ENCODE data around the gene GALT. TPM values are rescaled to one million over a fixed set of nuclear protein-coding genes. Genes with fewer than 3 reads are reported as not detected.

GALT gene
- total and polyA plus RNA-seq, 2 of the 13 experiments (the other 11 are each of a cell fraction or from before 2014, with no cell fraction given) = 40.4 to 46.3 TPM

GRCh38 chr9:34688329-34689115, 42.0 kb downstream of the GALT start (continued):
- TF ChIP-seq IRF2 (CRISPR knock-in tag; IDR thresholded peaks at IDR 0.05) (peak; percentile 57; the same call in 1 of the 2 replicates), ZNF556 (CRISPR knock-in tag; IDR thresholded peaks at IDR 0.05; ENCODE audit: borderline replicate concordance) (peak; percentile 67; the same call in 1 of the 2 replicates), HMG20A (CRISPR knock-in tag; IDR thresholded peaks at IDR 0.05; ENCODE audit: borderline replicate concordance) (peak; percentile 36; the same call in 1 of the 2 replicates), PHF8 (CRISPR knock-in tag; IDR thresholded peaks at IDR 0.05) (peak; percentile 26; the same call in 1 of the 2 replicates), ZNF790 (CRISPR knock-in tag; IDR thresholded peaks at IDR 0.05; ENCODE audit: borderline replicate concordance) (no peak), RORA (CRISPR knock-in tag; IDR thresholded peaks at IDR 0.05) (no peak), ZNF337 (CRISPR knock-in tag; IDR thresholded peaks at IDR 0.05; ENCODE audit: borderline replicate concordance, low read depth) (no peak), ZNF460 (CRISPR knock-in tag; IDR thresholded peaks at IDR 0.05; ENCODE audit: borderline replicate concordance) (no peak), RFX1 (IDR thresholded peaks at IDR 0.05) (no peak), ZGPAT (CRISPR knock-in tag; IDR thresholded peaks at IDR 0.05) (peak; percentile 57), ZNF720 (CRISPR knock-in tag; IDR thresholded peaks at IDR 0.05) (no peak), EHMT2 (IDR thresholded peaks at IDR 0.05; ENCODE audit: borderline replicate concordance, low read depth, low read length) (no peak), SAP130 (CRISPR knock-in tag; IDR thresholded peaks at IDR 0.05; ENCODE audit: low read depth) (peak; percentile 45; the same call in 1 of the 2 replicates), SOX5 (CRISPR knock-in tag; IDR thresholded peaks at IDR 0.05; ENCODE audit: borderline replicate concordance) (peak; percentile 52), USF2 (IDR thresholded peaks at IDR 0.05; ENCODE audit: low read depth, low read length) (no peak), USF2 (CRISPR knock-in tag; IDR thresholded peaks at IDR 0.05; ENCODE audit: borderline replicate concordance) (no peak), ZSCAN25 (CRISPR knock-in tag; IDR thresholded peaks at IDR 0.05) (peak; percentile 20; the same call in 1 of the 2 replicates), ZNF761 (CRISPR knock-in tag; conservative IDR thresholded peaks at IDR 0.05) (0 out of 2 replicates have a peak, but pooled peaks have one; percentile 47), LCORL (IDR thresholded peaks at IDR 0.05) (no peak), LCORL (CRISPR knock-in tag; IDR thresholded peaks at IDR 0.05) (peak; percentile 91), ELF3 (CRISPR knock-in tag; IDR thresholded peaks at IDR 0.05) (peak; percentile 41; the same call in 1 of the 2 replicates), GFI1 (CRISPR knock-in tag; IDR thresholded peaks at IDR 0.05; ENCODE audit: borderline replicate concordance) (peak; percentile 53; the same call in 1 of the 2 replicates), KLF11 (CRISPR knock-in tag; IDR thresholded peaks at IDR 0.05) (no peak), KAT2B (IDR thresholded peaks at IDR 0.05; ENCODE audit: borderline replicate concordance, low read depth, low read length) (no peak), XRCC5 (optimal IDR thresholded peaks at IDR 0.05; ENCODE audit: low read length) (no peak), ZFP82 (CRISPR knock-in tag; IDR thresholded peaks at IDR 0.05; ENCODE audit: borderline replicate concordance) (no peak), PITX1 (CRISPR knock-in tag; IDR thresholded peaks at IDR 0.05) (peak; percentile 45; the same call in 1 of the 2 replicates), ZNF136 (CRISPR knock-in tag; IDR thresholded peaks at IDR 0.05; ENCODE audit: low read depth) (no peak), MED1 (CRISPR knock-in tag; IDR thresholded peaks at IDR 0.05) (peak; percentile 44)

Data from HepG2 (cell line).